AG09319 (cell line): ENCODE data around the gene VPREB3.

Experiments used
- DNase-seq: peaks from one replicate; pipeline ENCODE4 v3.0.0-alpha.2; 2010; ENCODE audit warnings: low read depth; ENCODE audit errors: extremely low read depth
- CTCF ChIP-seq: IDR thresholded peaks from 2 replicates; pipeline ENCODE4 v1.5.1; 2011; ENCODE audit warnings: low read depth, mild to moderate bottlenecking, inconsistent platforms, low read length, moderate library complexity

The VPREB3 gene

GRCh38 chr22:23754220-23754919 is at the start of gene VPREB3:
Gene VPREB3 (minus strand): TSS chr22:23754425. CDS start chr22:23754363, 62 bp downstream.
- no peak for DNase-seq
- TF ChIP-seq CTCF: no peak

GRCh38 chr22:23803001-23803819 is 49.0 kb upstream of the VPREB3 start:
- no peak for DNase-seq
- no peak for TF ChIP-seq CTCF

- no peak for DNase-seq
- TF ChIP-seq CTCF: no peak
Measured at GRCh38 chr22:23801886-23802377, 47.7 kb upstream of the VPREB3 start.

- TF ChIP-seq CTCF: no peak
Measured at GRCh38 chr22:23801238-23801821, 47.1 kb upstream of the VPREB3 start.

GRCh38 chr22:23800297-23801237 is 46.3 kb upstream of the VPREB3 start:
- TF ChIP-seq CTCF: no peak
- DNase-seq: no peak

More at GRCh38 chr22:23801238-23801821, 47.1 kb upstream of the VPREB3 start:
- no peak for DNase-seq

- DNase-seq: no peak
- TF ChIP-seq CTCF: no peak
Measured at GRCh38 chr22:23796461-23796860, 42.2 kb upstream of the VPREB3 start.
